K562 (cell line): ENCODE data around the gene RPS2. TPM values are rescaled to one million over a fixed set of nuclear protein-coding genes. Genes with fewer than 3 reads are reported as not detected.

Experiments
- ATAC-seq: fragments of 200-7000 bp; cut with Tn5 transposase; 3 replicates; pipeline ENCODE4 v1.9.1; 2020; ENCODE audit warnings: moderate library complexity
- BruUV-seq: library from RNA; stranded (reverse); fragments of 400-500 nt; replicated peaks from 2 replicates; lab custom pipeline; 2021; lab: Mats Ljungman, UMichigan
- CTCF ChIA-PET: fragments of 300-600 bp; formaldehyde crosslinking; extraction: SDS; loops from one replicate; lab custom pipeline; 2021; ENCODE audit warnings: low intra/inter-chr PET ratio; lab: Yijun Ruan, JAX
- POLR2A ChIA-PET: fragments of 300-600, 350-650 bp; sonication (Branson Sonifier 250); formaldehyde crosslinking; extraction: SDS; loops from one replicate; lab custom pipeline; 2021; ENCODE audit warnings: antibody characterized with exemption, inconsistent platforms; lab: Yijun Ruan, JAX
- DNase-seq, 4 experiments: peaks; one replicate each; pipeline versions ENCODE4 v3.0.0 to v3.0.0-alpha.2; 2011 to 2018; ENCODE audit warnings: low spot score in 3 of 4, mixed read lengths in 3 of 4; ENCODE audit errors: extremely low read depth in 1 of 4
- FAIRE-seq: peaks from 2 replicates; lab custom pipeline; 2011; peaks lifted over from hg19 to GRCh38; lab: Jason Lieb, UNC
- H2AFZ ChIP-seq: 2 replicates; pipeline ENCODE4 v1.6.0; 2011; ENCODE audit warnings: low read depth, low read length, control low read depth, inconsistent platforms
- H3K27ac ChIP-seq: fragments of 200-600 bp; 3 replicates; pipeline ENCODE4 v1.8.0; 2011; ENCODE audit warnings: low read depth, mild to moderate bottlenecking, control low read depth, inconsistent platforms, low read length, moderate library complexity, mixed read lengths; ENCODE audit errors: extremely low read depth
- H3K27me3 ChIP-seq, 2 experiments: fragments of 300-600 bp in 1 of 2; 2 replicates in 1 of 2; 3 replicates in 1 of 2; pipeline versions ENCODE4 v1.6.0 to v1.8.0; 2011; ENCODE audit warnings: inconsistent platforms in 2 of 2, low read length in 2 of 2, mild to moderate bottlenecking in 1 of 2, mixed read lengths in 1 of 2, moderate library complexity in 1 of 2; ENCODE audit not compliant: control insufficient read depth in 2 of 2, insufficient read depth in 2 of 2
- H3K36me3 ChIP-seq: fragments of 300-600 bp; 3 replicates; pipeline ENCODE4 v1.8.0; 2011; ENCODE audit warnings: mild to moderate bottlenecking, low read length, inconsistent platforms; ENCODE audit not compliant: control insufficient read depth, insufficient read depth
- H3K4me1 ChIP-seq, 2 experiments: fragments of 200-600 bp in 1 of 2; replicated peaks in 1 of 2; 2 replicates in 1 of 2; 3 replicates in 1 of 2; pipeline versions ENCODE4 v1.5.1 to v1.8.0; 2011; ENCODE audit warnings: inconsistent platforms in 2 of 2, low read length in 2 of 2, mild to moderate bottlenecking in 1 of 2, mixed read lengths in 1 of 2, moderate library complexity in 1 of 2; ENCODE audit not compliant: control insufficient read depth in 2 of 2, insufficient read depth in 2 of 2
- H3K4me2 ChIP-seq: 2 replicates; pipeline ENCODE4 v1.6.1; 2011; ENCODE audit warnings: low read length, control low read depth, inconsistent platforms, mixed read lengths; ENCODE audit not compliant: insufficient read depth
- H3K4me3 ChIP-seq: fragments of 200-600 bp; sonication (generic), shearing (Covaris generic); 2 replicates; pipeline ENCODE4 v1.5.1; 2016; ENCODE audit warnings: control low read depth, inconsistent platforms
- H3K79me2 ChIP-seq: fragments of 200-600 bp; 3 replicates; pipeline ENCODE4 v1.8.0; 2011; ENCODE audit warnings: low read length, inconsistent platforms; ENCODE audit not compliant: control insufficient read depth, insufficient read depth
- H3K9ac ChIP-seq, 2 experiments: 2 replicates each; pipeline versions ENCODE4 v1.6.0 to v1.6.1; 2011; ENCODE audit warnings: low read depth in 2 of 2, low read length in 2 of 2, control low read depth in 1 of 2, inconsistent platforms in 1 of 2, mild to moderate bottlenecking in 1 of 2, mixed read lengths in 1 of 2; ENCODE audit not compliant: insufficient read depth in 1 of 2
- H3K9me1 ChIP-seq: one replicate; pipeline ENCODE4 v1.6.0; 2011; ENCODE audit warnings: inconsistent platforms, mild to moderate bottlenecking, low read length, moderate library complexity; ENCODE audit not compliant: control insufficient read depth, insufficient read depth
- H3K9me3 ChIP-seq: replicated peaks from 2 replicates; pipeline ENCODE4 v1.5.1; 2011; ENCODE audit warnings: low read depth, low read length, inconsistent platforms; ENCODE audit not compliant: control insufficient read depth, insufficient read depth
- H4K20me1 ChIP-seq: replicated peaks from 2 replicates; pipeline ENCODE4 v1.6.1; 2011; ENCODE audit warnings: low read length, inconsistent platforms, mixed read lengths; ENCODE audit not compliant: control insufficient read depth, insufficient read depth
- DNMT1 ChIP-seq: fragments of 450-650 bp; IDR thresholded peaks from 2 replicates; pipeline ENCODE4 v1.6.1; 2016; ENCODE audit warnings: antibody characterized with exemption, mild to moderate bottlenecking
- MXI1 ChIP-seq: IDR thresholded peaks from 2 replicates; pipeline ENCODE4 v1.6.1; 2011; ENCODE audit warnings: low read depth, mild to moderate bottlenecking, improper control_type of control experiment, low read length
- RCOR1 ChIP-seq, 2 experiments: IDR thresholded peaks; 2 replicates each; pipeline ENCODE4 v1.6.1; 2012; ENCODE audit warnings: low read depth in 2 of 2, low read length in 2 of 2, borderline replicate concordance in 1 of 2, improper control_type of control experiment in 1 of 2
- RFX1 ChIP-seq: fragments of 450-650 bp; IDR thresholded peaks from 2 replicates; pipeline ENCODE4 v1.6.1; 2016; ENCODE audit warnings: mild to moderate bottlenecking, moderate library complexity
- RFX5 ChIP-seq: IDR thresholded peaks from 2 replicates; pipeline ENCODE4 v1.6.1; 2011; ENCODE audit warnings: low read depth, mild to moderate bottlenecking, improper control_type of control experiment, low read length
- SMARCA5 ChIP-seq: fragments of 450-650 bp; IDR thresholded peaks from 2 replicates; pipeline ENCODE4 v1.6.1; 2016
- TARDBP ChIP-seq: fragments of 450-650 bp; IDR thresholded peaks from 2 replicates; pipeline ENCODE4 v1.6.1; 2016
- TEAD4 ChIP-seq, 2 experiments: sonication (generic) in 1 of 2; formaldehyde crosslinking in 1 of 2; IDR thresholded peaks; 2 replicates each; pipeline versions ENCODE4 v1.6.1 to v1.8.0; 2012 to 2022; ENCODE audit warnings: borderline replicate concordance in 1 of 2, inconsistent platforms in 1 of 2, low read length in 1 of 2, mild to moderate bottlenecking in 1 of 2, missing genetic modification reagents in 1 of 2
- TFAM ChIP-seq: fragments of 250-450 bp; sonication (Bioruptor Pico); conservative IDR thresholded peaks from 2 replicates; pipeline ENCODE4 v1.5.0; 2021; ENCODE audit warnings: mild to moderate bottlenecking, moderate library complexity
- ZHX1 ChIP-seq: fragments of 150-350 bp; conservative IDR thresholded peaks from 2 replicates; pipeline ENCODE4 v1.6.1; 2014; ENCODE audit warnings: low read length
- ZNF197 ChIP-seq: fragments of 200-800 bp; sonication (Bioruptor generic); IDR thresholded peaks from 2 replicates; pipeline ENCODE4 v1.6.1; 2016; ENCODE audit warnings: low read depth, missing genetic modification characterization, missing compliant biosample characterization
- ZNF696 ChIP-seq: fragments of 250-450 bp; sonication (Bioruptor Pico); conservative IDR thresholded peaks from 2 replicates; pipeline ENCODE4 v1.4.0; 2020; ENCODE audit warnings: mild to moderate bottlenecking, moderate library complexity
- ZNF707 ChIP-seq: fragments of 250-450 bp; sonication (Bioruptor Pico); conservative IDR thresholded peaks from 2 replicates; pipeline ENCODE4 v1.8.0; 2022; ENCODE audit warnings: inconsistent platforms, mild to moderate bottlenecking, moderate library complexity
- WGBS: fragments of 100-300 bp; shearing (Covaris generic); methylation state at CpG from one replicate; pipeline ENCODE4 v1.1.6; 2016; ENCODE audit warnings: low coverage, mixed read lengths; ENCODE audit not compliant: insufficient coverage; ENCODE audit errors: missing lambda C conversion rate; 5-methylcytosine and 5-hydroxymethylcytosine counted together
- in situ Hi-C: fragments of 300-500 bp; cut with MboI; formaldehyde crosslinking; loops from 4 replicates; pipeline ENCODE4 v1.15.0; 2018; ENCODE audit warnings: inconsistent platforms, mixed read lengths
- intact Hi-C: fragments of 100-400 bp; cut with micrococcal nuclease; formaldehyde crosslinking; loops from 2 replicates; pipeline ENCODE4 v1.14.2; 2022
- polyA plus RNA-seq, 8 experiments: library from polyadenylated mRNA; depleted of rRNA in 4 of 8; stranded (reverse) in 5 of 8; unstranded in 3 of 8; fragments of >200 nt; fragmentation: Nextera tagmentation in 2 of 8; fragmentation: Illumina TruSeq in 1 of 8; extraction: Ambion mirVana in 2 of 8; extraction: Trizol in 1 of 8; gene quantifications; 2 replicates each; pipeline versions ENCODE4 v1.2.1 to v1.2.3, GENCODE V29; 2011 to 2014; ENCODE audit warnings: inconsistent platforms in 1 of 8, missing spikeins in 1 of 8
- total RNA-seq, 7 experiments: library from RNA; depleted of rRNA in 6 of 7; stranded (reverse); fragments of >200 nt in 6 of 7; fragmentation: Illumina TruSeq in 2 of 7; extraction: Trizol in 2 of 7; gene quantifications; 2 replicates each; pipeline versions ENCODE4 v1.2.1 to v1.2.3, GENCODE V29; 2011 to 2021; ENCODE audit warnings: low replicate concordance in 1 of 7
- TF ChIP-seq, protein P1 (sequence below): fragments of 450-650 bp; IDR thresholded peaks from 2 replicates; pipeline ENCODE4 v1.6.1; 2014; ENCODE audit warnings: low read depth, mild to moderate bottlenecking, moderate library complexity, borderline replicate concordance

Gene RPS2
- total and polyA plus RNA-seq, 9 of the 15 experiments (the other 6 are each of a cell fraction or from before 2014, with no cell fraction given), result 834 to 4,794 (median 3,793) TPM

GRCh38 chr16:1917665-1918350 lies 46.8 kb downstream of the RPS2 start:
- no peak for TF ChIP-seq ZNF197 (CRISPR knock-in tag)
- no peak for TF ChIP-seq DNMT1
- TF ChIP-seq ZNF707, result no peak
- TF ChIP-seq TARDBP, result no peak
- TF ChIP-seq TFAM (CRISPR knock-in tag), result no peak
- no peak for TF ChIP-seq RFX1
- no peak for TF ChIP-seq RFX5
- no peak for TF ChIP-seq ZHX1
- TF ChIP-seq, protein P1, sequence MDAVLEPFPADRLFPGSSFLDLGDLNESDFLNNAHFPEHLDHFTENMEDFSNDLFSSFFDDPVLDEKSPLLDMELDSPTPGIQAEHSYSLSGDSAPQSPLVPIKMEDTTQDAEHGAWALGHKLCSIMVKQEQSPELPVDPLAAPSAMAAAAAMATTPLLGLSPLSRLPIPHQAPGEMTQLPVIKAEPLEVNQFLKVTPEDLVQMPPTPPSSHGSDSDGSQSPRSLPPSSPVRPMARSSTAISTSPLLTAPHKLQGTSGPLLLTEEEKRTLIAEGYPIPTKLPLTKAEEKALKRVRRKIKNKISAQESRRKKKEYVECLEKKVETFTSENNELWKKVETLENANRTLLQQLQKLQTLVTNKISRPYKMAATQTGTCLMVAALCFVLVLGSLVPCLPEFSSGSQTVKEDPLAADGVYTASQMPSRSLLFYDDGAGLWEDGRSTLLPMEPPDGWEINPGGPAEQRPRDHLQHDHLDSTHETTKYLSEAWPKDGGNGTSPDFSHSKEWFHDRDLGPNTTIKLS, result no peak
- no peak for TF ChIP-seq TEAD4 (IDR thresholded peaks at IDR 0.05; ENCODE audit: low read length)
- TF ChIP-seq TEAD4 (CRISPR knock-in tag; IDR thresholded peaks at IDR 0.05; ENCODE audit: borderline replicate concordance), result no peak
- no peak for TF ChIP-seq MXI1
- TF ChIP-seq SMARCA5, result no peak
- no peak for TF ChIP-seq RCOR1 (IDR thresholded peaks at IDR 0.05; ENCODE audit: borderline replicate concordance in 1 of 2, low read depth in 2 of 2, low read length in 2 of 2)
- TF ChIP-seq ZNF696 (CRISPR knock-in tag), result no peak
- no peaks in the 10 kb centered on the region for H3K9me1 ChIP-seq
- H3K9me3 ChIP-seq, result no peaks in the 10 kb centered on the region
- no peaks in the 10 kb centered on the region for H3K36me3 ChIP-seq
- 0 out of 2 replicates have a peak, but pooled peaks cover 11% of the 10 kb centered on the region for H4K20me1 ChIP-seq
- ChIA-PET CTCF (no interaction called here), POLR2A (no interaction called here)
- intact Hi-C loops, result no loop called here
- WGBS, result 48% methylated on average over 34 of the region's 81 CpGs
- H3K4me3 ChIP-seq, result no peak overlapping the region
- no peak overlapping the region for H3K4me2 ChIP-seq
- in situ Hi-C loops, result no loop called here
- no peak for FAIRE-seq
- H3K79me2 ChIP-seq, result no peaks in the 10 kb centered on the region
- BruUV-seq, result no TSS peak
- H2AFZ ChIP-seq, result no peak overlapping the region
- no peak overlapping the region for H3K9ac ChIP-seq
- no peak overlapping the region for H3K27ac ChIP-seq
- H3K27me3 ChIP-seq, result peaks cover 22 to 49% of the 10 kb centered on the region in 2 experiments; a peak in 4 of 5 replicates
- no peak for DNase-seq
- ATAC-seq, result no peak
- H3K4me1 ChIP-seq, result peaks cover 6 to 64% of the 10 kb centered on the region in 2 experiments; a peak in 4 of 5 replicates
